ENCODE data around the gene MEPCE.

The MEPCE gene

GRCh38 chr7:100466653-100467605 is 37.3 kb downstream of the MEPCE start:
- peaks cover 5% of the 10 kb centered on the region for H3K36me3 ChIP-seq (ENCODE audit: insufficient read depth, low read length)
- H3K27me3 ChIP-seq (ENCODE audit: insufficient read depth, low read length) = no peaks in the 10 kb centered on the region
- H2AFZ ChIP-seq (ENCODE audit: low read depth, low read length) = no peak overlapping the region
- H3K9me3 ChIP-seq (ENCODE audit: low read length) = no peaks in the 10 kb centered on the region
- H3K4me1 ChIP-seq (ENCODE audit: insufficient read depth, low read length) = no peaks in the 10 kb centered on the region
- no peak overlapping the region for H3K4me3 ChIP-seq (ENCODE audit: low read length)

DNA sequence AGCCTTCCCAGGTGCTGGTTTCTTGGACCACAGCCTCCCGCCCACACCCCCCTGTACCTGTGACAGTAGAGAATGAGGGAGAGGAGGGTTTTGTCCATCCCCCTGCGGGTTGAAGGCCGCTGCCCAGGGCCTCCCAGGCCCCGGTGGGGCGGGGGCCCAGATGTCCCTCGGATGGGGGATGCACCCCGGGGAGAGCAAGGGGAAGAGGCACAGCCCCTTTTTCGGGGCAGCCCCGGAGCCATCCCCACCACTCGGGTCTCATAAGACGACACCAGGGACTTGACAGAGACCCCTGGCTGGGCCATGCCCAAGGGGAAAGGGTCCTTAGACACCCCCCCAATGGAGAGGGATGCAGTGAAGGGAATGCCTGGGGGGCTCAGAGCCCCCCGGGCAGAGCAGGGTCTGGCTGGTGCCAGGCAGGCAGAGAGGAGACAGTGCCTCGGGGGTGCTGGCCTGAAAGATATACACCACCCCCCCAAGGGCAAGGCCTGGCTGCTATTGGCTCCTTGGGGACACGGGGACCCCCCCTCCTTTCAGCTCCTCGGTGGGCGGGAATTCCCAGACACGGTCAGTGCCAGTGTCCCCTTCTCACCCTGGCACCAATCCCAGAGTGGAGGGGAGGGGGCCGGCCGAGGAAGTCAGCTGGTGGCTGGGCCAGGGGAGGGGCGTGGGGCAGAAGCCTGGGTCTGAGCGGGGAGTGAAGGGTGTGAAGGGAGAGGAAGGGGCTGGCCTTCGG is 38.2 kb downstream of the MEPCE start:
- H3K36me3 ChIP-seq (ENCODE audit: insufficient read depth, low read length) = peaks cover 5% of the 10 kb centered on the region
- H3K4me1 ChIP-seq (ENCODE audit: insufficient read depth, low read length) = no peaks in the 10 kb centered on the region
- H3K9me3 ChIP-seq (ENCODE audit: low read length) = no peaks in the 10 kb centered on the region
- H3K4me3 ChIP-seq (ENCODE audit: low read length) = no peak overlapping the region
- no peak overlapping the region for H2AFZ ChIP-seq (ENCODE audit: low read depth, low read length)
- no peaks in the 10 kb centered on the region for H3K27me3 ChIP-seq (ENCODE audit: insufficient read depth, low read length)

- Histone ChIP-seq H3K9me3 (ENCODE audit: low read length) (no peaks in the 10 kb centered on the region), H3K27me3 (ENCODE audit: insufficient read depth, low read length) (no peaks in the 10 kb centered on the region), H2AFZ (ENCODE audit: low read depth, low read length) (no peak overlapping the region), H3K4me3 (ENCODE audit: low read length) (no peak overlapping the region), H3K4me1 (ENCODE audit: insufficient read depth, low read length) (no peaks in the 10 kb centered on the region), H3K36me3 (ENCODE audit: insufficient read depth, low read length) (peaks cover 10% of the 10 kb centered on the region)
Observed at GRCh38 chr7:100469227-100470044, 39.8 kb downstream of the MEPCE start.

DNA sequence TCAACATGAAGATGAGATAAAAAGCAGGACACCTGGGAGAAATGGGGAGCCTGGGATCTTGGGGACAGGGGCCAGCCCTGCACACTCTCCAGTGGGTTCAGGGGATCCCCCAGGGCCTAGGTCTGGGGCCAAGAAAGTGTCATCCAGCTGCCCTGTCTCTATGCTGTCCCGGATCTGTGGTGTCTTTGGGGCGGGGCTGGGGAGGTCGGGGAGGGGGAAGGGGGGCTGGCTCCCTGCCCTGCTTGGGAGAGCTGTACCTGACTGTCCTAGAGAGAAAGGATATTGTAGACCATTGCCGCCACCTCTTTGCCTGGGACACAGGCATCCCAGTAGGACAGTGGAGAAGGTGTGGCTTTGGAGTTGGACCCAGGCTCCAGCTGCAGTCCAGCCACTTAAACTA is 41.4 kb downstream of the MEPCE start:
- Histone ChIP-seq H3K4me1 (ENCODE audit: insufficient read depth, low read length) (peaks cover 8% of the 10 kb centered on the region), H3K4me3 (ENCODE audit: low read length) (no peak overlapping the region), H3K27me3 (ENCODE audit: insufficient read depth, low read length) (no peaks in the 10 kb centered on the region)

DNA sequence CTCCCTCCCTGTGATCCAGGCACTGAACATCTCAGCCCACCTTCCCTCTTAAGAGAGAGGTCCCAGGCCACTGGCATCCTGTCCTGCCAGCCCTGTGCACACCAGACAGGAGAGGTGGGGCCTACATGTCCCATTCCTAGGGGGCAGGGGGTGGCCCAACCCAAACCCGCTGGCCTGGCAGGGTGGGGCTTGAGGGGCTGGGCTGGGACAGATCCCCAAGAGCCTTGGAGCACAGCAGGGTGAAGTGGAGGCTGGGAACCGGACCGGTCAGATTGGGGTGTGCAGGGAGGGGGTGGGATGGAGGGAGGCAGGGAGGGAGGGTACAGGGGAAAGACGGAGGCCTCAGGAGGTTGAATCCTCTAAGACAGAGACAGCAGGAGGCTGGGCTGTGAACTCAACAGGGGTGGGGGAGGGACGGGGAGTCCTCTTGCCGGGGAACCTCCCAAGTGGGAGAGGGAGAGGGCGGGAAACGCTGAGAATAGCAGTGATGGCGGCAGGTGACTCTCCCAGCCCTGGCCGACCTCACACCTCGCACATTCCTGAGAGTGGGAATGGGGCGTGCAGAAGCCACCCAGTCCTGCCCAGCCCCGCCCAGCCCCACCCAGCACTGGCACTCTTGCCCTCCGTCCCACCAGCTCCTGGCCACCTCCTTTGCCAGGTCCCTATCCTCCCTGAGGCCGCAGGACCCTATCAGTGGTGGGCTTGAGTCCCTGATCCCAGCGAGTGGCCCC is 42.7 kb downstream of the MEPCE start:
- H3K36me3 ChIP-seq (ENCODE audit: insufficient read depth, low read length) = peaks cover 10% of the 10 kb centered on the region
- no peaks in the 10 kb centered on the region for H3K9me3 ChIP-seq (ENCODE audit: low read length)
- H3K4me3 ChIP-seq (ENCODE audit: low read length) = no peak overlapping the region
- peaks cover 19% of the 10 kb centered on the region for H3K4me1 ChIP-seq (ENCODE audit: insufficient read depth, low read length)
- no peak overlapping the region for H2AFZ ChIP-seq (ENCODE audit: low read depth, low read length)
- no peaks in the 10 kb centered on the region for H3K27me3 ChIP-seq (ENCODE audit: insufficient read depth, low read length)

More for the DNA sequence above, 41.4 kb downstream of the MEPCE start:
- Histone ChIP-seq H2AFZ (ENCODE audit: low read depth, low read length) (no peak overlapping the region), H3K9me3 (ENCODE audit: low read length) (no peaks in the 10 kb centered on the region), H3K36me3 (ENCODE audit: insufficient read depth, low read length) (peaks cover 11% of the 10 kb centered on the region)

DNA sequence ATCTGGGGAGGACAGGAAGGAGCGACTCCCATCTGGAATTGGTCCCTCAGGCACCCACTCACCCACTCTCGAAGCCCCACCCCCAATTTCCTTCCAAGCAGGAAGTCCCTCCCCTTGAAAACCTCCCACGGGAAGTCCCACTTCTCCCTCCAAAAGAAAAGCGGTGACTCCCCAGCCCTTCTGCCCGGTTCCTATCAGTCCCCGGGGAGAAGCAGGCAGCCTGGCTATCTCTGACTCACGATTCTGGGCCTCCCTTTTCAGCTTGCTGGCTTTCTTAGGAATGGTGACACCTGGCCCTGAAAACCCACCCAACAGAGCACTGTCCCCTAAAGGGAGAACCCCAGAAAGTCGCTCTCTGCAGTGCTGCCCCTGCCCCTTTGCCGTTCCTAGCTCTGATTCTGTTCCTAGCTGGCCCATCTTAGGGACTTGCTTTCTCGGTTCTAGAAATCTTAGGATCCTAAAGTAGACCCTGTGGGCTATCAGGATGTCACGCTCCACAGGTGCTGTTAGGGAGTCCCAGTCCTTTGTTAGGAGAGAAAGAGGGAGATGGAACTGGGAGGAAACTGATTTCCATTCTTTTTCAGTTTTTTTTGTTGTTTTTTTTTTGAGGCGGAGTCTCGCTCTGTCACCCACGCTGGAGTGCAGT is 43.3 kb downstream of the MEPCE start:
- Histone ChIP-seq H3K36me3 (ENCODE audit: insufficient read depth, low read length) (peaks cover 9% of the 10 kb centered on the region), H3K4me3 (ENCODE audit: low read length) (no peak overlapping the region)

DNA sequence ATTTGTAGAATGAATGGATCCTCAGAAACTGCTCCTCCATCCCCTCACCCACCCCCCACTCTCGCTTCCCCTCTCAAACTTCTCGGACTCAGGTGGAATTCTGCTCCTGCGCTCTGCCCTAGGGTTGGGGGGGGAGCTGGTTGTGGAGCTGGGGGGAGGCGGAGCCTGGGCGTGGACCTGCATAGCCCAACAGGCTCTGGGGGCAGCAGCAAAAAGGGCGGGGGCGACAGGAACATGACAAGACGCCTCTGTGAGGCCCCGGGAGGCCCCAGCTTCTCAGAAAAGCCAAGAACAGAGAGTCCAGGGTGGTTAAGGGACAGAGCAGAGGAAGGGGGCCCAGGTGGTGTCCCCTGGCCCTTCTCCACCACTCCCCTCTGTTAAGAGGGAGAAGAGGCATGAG is 45.9 kb downstream of the MEPCE start:
- H3K4me3 ChIP-seq (ENCODE audit: low read length) = no peak overlapping the region

More for the DNA sequence above, 43.3 kb downstream of the MEPCE start:
- Histone ChIP-seq H3K9me3 (ENCODE audit: low read length) (no peaks in the 10 kb centered on the region), H3K4me1 (ENCODE audit: insufficient read depth, low read length) (peaks cover 25% of the 10 kb centered on the region), H3K27me3 (ENCODE audit: insufficient read depth, low read length) (no peaks in the 10 kb centered on the region), H2AFZ (ENCODE audit: low read depth, low read length) (no peak overlapping the region)

DNA sequence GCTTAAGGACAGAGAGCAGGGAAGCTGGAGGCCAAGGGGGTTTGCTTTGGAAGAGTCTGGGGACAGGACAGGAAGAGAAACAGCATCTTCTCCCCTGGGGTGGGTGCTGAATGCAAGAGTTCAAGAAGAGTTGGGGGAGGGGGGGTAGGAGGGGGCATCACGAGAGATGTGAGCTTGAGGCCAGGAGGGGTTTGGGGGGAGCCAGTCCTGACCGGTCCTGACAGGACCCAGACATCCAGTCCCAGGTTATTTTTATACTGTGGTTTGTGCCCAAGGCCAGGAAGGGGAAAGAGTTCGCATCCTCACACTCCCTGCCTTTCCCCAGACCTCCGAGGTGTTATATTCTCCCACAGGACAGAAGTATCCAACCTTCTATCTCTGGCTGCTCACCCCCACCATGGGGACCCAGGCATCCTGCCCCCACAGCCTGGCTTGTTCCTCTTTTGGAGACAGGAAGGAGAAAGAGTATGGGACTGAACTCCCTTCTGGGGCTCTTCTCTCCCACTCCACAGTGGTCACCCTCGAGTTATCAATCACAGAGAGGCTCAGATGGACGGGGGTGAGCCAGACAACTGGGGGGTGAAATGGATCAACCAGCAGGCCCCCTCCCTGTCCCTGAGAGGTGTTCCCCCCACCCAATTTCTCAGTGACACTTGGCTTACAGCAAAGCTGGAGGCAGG is 46.6 kb downstream of the MEPCE start:
- Histone ChIP-seq H2AFZ (ENCODE audit: low read depth, low read length) (no peak overlapping the region), H3K27me3 (ENCODE audit: insufficient read depth, low read length) (no peaks in the 10 kb centered on the region), H3K4me3 (ENCODE audit: low read length) (no peak overlapping the region), H3K36me3 (ENCODE audit: insufficient read depth, low read length) (peaks cover 9% of the 10 kb centered on the region), H3K9me3 (ENCODE audit: low read length) (no peaks in the 10 kb centered on the region), H3K4me1 (ENCODE audit: insufficient read depth, low read length) (peaks cover 35% of the 10 kb centered on the region)

More for the DNA sequence above, 45.9 kb downstream of the MEPCE start:
- Histone ChIP-seq H2AFZ (ENCODE audit: low read depth, low read length) (no peak overlapping the region), H3K9me3 (ENCODE audit: low read length) (no peaks in the 10 kb centered on the region), H3K36me3 (ENCODE audit: insufficient read depth, low read length) (peaks cover 9% of the 10 kb centered on the region), H3K27me3 (ENCODE audit: insufficient read depth, low read length) (no peaks in the 10 kb centered on the region), H3K4me1 (ENCODE audit: insufficient read depth, low read length) (peaks cover 35% of the 10 kb centered on the region)

DNA sequence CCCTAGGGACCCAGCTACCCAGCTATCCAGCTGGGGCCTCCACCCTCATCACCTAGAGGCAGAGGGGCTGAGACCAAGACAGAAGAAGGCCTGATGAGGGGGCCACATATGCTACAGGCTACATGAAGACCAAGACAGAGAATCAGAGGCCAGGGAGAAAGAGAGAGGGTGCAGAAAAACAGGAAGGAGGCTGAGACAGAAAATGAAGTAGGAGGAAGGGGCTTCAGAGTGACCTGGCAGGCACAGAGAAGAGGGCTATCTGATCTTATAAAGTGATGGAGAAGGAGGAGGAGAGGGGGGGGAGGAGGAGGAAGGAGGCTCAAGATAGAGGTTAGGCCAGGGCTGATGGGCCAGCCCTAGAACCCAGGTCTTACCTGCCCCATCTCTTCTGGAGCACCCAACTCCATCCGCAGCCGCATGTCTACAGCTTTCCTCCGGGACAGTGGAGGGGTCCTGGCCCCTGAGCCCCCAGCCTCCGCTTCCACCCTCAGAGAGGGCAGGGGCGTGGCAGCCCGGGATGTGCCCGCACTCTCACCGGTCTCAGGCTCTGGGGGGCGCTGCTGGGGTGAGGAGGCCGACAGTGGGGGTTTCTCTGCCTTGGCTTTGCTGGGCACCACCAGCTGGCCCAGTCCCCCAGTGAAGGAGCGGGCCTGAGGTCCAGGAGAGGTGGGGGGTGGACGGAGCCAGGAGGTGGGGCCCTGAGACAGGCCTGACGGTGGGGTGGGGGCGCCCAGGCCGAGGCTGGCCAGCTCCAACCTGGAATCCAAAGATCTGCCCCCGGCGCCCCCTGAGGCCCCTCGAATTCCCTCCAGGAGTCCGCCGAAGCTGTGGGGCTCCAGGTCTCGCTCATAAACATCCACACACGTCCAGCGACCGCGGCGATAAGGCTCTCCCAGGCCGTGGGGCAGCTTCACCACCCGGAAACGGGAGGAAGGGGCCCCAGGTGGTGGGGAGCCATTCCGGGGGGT is 47.6 kb downstream of the MEPCE start:
- no peak overlapping the region for H2AFZ ChIP-seq (ENCODE audit: low read depth, low read length)
- H3K27me3 ChIP-seq (ENCODE audit: insufficient read depth, low read length) = no peaks in the 10 kb centered on the region
- no peak overlapping the region for H3K4me3 ChIP-seq (ENCODE audit: low read length)
- peaks cover 6% of the 10 kb centered on the region for H3K36me3 ChIP-seq (ENCODE audit: insufficient read depth, low read length)
- peaks cover 35% of the 10 kb centered on the region for H3K4me1 ChIP-seq (ENCODE audit: insufficient read depth, low read length)
- no peaks in the 10 kb centered on the region for H3K9me3 ChIP-seq (ENCODE audit: low read length)

DNA sequence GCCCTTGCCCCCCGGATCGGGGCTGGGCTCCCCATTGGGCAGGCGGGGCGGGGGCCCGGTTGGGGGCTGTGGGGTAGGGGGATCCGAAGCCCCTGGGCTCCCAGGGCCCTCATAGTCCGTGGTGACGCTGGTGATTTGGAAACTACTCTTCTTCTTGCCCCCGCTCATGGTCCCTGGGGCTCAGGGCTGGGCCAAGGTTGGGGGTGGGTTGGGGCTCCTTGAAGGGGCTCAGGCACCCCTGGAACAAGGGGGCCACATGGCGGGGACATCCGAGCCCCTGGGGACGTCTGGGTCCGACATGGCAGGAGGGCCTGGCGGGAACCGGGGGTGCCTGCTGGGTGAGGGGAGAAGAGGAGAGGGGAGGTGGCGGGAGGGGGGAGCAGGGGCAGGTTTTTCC is 48.2 kb downstream of the MEPCE start:
- Histone ChIP-seq H2AFZ (ENCODE audit: low read depth, low read length) (no peak overlapping the region), H3K9me3 (ENCODE audit: low read length) (no peaks in the 10 kb centered on the region), H3K4me3 (ENCODE audit: low read length) (peak overlapping the region; percentile 85)

More for the DNA sequence above, 48.2 kb downstream of the MEPCE start:
- Histone ChIP-seq H3K36me3 (ENCODE audit: insufficient read depth, low read length) (peaks cover 6% of the 10 kb centered on the region), H3K27me3 (ENCODE audit: insufficient read depth, low read length) (no peaks in the 10 kb centered on the region), H3K4me1 (ENCODE audit: insufficient read depth, low read length) (peaks cover 37% of the 10 kb centered on the region)

Data from neuron (in vitro differentiated cells).